Ammon's horn (tissue), 1 donor: ENCODE data around the gene PLEKHA1.

ENCODE experiments used
- DNase-seq: peaks from one replicate; pipeline ENCODE4 v3.0.0-alpha.2; 2016; ENCODE audit warnings: low spot score

PLEKHA1 gene

DNA sequence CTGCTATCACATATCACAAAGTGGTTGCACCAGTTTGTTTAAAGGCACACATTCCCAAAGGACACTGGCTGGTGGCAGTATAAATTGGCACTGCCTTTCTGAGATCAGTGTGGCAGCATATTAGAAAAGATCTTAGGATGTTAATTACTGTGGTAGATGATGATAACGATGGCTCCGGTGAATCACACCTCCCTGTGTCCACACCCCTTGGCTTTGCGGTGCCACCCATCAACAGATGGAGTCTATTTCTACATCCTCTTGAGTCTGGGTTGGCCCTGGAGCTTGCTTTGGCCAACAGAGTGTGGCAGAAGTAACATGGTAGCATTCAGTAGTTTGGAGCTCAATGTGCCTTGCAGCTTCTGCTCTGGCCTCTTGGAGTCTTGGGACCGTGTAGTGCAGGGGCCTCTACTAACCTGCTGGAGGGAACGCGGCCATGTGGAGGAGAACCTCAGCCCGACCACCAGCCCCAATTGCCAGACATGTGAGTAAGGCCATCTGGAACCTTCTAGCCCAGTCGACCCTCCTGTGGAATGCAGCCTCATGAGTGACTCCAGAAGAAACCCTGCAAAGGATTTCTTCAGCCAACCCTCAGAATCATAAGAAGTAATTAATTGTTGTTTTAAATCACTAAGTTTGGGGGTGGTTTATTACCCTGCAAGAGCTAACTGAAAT, 27.2 kb upstream of the PLEKHA1 start:
- no peak for DNase-seq

DNA sequence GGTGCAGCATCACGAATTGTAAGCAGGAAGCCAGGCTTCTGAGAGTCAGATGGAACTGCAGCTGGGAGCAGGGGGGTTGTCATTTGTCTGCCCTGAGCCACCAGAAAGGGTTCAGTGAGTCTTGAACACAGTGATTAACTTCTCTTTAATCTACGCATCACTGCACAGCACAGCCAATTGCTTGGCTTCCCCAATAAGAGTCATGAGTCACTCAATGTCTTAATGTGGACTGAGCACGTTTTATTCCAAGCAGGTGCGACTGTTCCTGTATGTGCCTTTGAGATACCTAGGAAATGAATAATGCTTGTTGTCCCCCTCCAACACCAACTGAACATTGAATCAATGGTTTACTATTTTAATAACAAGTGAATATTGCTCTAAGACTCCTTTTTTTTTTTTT, 26.0 kb upstream of the PLEKHA1 start:
- no peak for DNase-seq

- DNase-seq, result no peak
These were observed 25.6 kb upstream of the PLEKHA1 start for GRCh38 chr10:122348935-122349361.

DNA sequence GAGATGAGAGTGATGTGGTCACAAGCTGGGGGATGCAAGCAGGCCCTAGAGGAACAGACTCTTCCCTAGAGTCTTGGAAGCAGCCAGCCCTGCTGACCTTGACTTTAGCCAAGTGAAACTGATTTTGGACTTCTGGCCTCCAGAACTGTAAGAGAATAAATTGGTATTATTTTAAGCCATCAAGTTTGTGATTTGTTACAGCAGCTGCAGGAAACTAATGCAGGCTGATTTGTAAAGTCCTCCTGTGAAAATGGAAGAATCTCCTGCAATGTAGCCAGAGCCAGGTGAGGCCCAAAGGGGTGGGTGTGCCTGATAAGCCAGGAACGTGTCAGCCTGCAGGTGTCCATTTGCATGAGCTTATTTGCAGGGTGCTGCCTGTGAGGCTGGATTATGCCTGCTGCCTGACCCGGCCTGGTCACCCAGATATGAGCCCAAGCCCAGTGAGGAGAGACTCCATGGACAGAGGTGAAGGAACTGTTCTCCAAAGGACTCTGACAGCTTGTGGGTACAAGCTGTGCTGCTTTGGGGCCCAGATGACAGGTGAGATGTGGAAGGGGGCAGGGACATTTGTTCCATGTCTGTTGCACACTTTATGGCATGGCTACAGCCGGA, 24.6 kb upstream of the PLEKHA1 start:
- DNase-seq, result no peak

GRCh38 chr10:122350893-122351292, 23.6 kb upstream of the PLEKHA1 start:
- DNase-seq, result no peak

DNA sequence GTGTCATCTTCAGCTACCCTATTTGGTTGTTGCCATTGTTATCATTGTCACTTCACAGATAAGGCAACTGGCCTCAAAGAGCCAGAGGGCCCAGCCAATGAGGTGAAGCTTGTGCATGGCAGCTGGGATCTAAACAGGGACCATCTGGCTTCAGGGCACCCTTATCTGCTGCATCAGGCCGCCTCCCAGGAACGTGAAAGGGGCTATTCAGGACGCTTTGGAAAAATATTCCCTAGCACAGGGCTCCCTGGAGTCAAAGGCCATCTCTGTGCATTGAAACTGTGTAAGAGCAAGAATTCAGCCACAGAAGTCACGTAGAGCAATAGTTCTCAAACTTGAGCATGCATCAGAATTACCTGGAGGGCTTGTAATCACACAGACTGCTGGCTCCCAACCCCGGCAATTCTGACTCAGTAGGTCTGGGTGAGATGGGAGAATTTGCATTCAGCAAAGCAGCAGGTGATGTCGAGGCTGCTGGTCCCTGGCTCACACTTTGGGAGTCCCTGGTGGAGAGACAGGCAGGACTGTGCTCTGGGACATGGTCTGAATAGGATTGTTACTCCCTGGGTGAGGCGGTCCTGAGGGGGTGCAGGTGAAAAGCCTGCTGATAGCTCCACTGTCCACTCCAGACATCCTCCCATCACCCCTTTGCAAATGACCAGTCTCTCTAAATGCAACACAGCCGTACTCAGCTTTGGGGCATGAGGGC, 21.5 kb upstream of the PLEKHA1 start:
- no peak for DNase-seq

- DNase-seq, result no peak
These were observed 20.1 kb upstream of the PLEKHA1 start for GRCh38 chr10:122354383-122354782.

DNA sequence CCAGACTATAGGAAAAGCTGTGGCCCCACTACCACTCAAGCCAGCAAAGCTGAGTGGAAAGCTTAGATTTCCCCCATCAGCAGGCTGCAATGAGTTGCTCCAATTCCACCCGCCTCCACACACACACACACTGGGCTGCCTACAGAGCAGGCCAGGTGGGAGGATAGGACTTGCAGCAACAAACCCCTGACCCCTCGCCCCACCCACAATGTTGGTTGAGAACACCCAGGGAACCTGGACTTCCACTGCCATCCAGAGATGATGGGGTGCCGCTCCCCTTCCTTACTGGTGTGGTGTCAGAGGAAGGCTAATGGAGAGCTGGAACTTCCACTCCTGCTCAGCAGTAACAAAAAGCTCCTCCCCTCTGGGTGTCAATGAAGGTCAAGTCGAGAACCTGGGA, 16.8 kb upstream of the PLEKHA1 start:
- no peak for DNase-seq

DNA sequence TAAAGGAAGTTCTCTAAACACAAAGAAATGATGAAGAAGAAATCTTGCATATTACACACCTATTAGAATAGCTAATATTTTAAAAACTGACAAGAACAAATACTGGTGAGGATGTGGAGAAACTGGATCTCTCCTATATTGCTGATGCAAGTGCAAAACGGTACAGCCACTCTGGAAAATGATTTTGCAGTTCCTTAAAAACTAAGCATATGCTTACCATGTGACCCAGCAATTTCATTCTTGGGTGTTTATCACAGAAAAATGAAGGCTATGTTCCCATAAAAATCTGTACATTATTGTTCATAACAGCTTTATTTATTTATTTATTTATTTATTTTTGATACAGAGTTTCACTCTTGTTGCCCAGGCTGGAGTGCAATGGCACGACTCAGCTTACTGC, 14.9 kb upstream of the PLEKHA1 start:
- no peak for DNase-seq

GRCh38 chr10:122361046-122361445, 13.5 kb upstream of the PLEKHA1 start:
- DNase-seq, result no peak

GRCh38 chr10:122362031-122362592, 12.4 kb upstream of the PLEKHA1 start:
- no peak for DNase-seq

GRCh38 chr10:122362621-122363020, 11.9 kb upstream of the PLEKHA1 start:
- DNase-seq, result no peak

DNA sequence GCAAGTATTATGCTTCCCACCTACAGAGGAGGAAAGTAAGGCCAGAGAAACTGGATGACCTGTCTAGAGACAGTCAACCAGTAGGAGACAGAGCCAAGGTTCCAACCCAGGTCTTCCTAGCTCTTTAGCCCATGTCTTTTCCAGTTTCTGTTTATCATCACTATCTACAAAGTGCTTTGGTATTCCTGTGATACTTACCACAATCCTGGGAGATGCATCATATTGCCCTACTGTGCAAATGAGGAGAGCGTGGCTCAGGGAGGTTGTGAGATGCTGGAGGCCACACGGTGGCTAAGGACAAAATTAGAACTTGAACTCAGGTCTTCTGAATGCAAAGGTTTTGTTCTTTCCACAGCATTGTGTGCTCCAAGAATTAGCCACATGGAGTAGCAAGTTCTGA, 11.2 kb upstream of the PLEKHA1 start:
- no peak for DNase-seq

GRCh38 chr10:122363722-122364463, 10.6 kb upstream of the PLEKHA1 start:
- DNase-seq, result no peak

- DNase-seq, result peak; percentile 82
These were observed 5.8 kb upstream of the PLEKHA1 start for GRCh38 chr10:122368502-122369254.

- no peak for DNase-seq
These were observed 1.4 kb upstream of the PLEKHA1 start for GRCh38 chr10:122373108-122373507.

DNA sequence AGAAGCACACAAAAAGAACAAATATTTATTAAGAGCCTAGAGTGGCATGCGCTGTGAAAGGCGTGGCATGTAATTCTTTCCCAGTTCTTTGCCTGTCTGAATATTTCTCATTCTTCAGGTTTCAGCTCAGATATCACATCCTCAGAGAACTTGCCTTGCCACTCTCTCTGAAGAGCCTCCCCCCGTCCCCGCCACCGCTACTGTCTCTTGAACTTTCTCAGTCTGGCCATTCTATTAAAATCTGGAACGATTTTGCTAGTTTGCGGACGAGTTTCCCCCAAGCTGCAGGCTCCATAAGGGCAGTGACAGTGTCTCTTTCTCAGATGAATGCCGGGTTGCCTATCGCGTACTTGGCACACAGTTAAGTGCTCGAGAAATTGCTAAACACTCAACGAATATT, 787 bp upstream of the PLEKHA1 start:
- peak; percentile 52 for DNase-seq

- peak; percentile 35 for DNase-seq
These were observed 561 bp downstream of the PLEKHA1 start for GRCh38 chr10:122374859-122375678.

DNA sequence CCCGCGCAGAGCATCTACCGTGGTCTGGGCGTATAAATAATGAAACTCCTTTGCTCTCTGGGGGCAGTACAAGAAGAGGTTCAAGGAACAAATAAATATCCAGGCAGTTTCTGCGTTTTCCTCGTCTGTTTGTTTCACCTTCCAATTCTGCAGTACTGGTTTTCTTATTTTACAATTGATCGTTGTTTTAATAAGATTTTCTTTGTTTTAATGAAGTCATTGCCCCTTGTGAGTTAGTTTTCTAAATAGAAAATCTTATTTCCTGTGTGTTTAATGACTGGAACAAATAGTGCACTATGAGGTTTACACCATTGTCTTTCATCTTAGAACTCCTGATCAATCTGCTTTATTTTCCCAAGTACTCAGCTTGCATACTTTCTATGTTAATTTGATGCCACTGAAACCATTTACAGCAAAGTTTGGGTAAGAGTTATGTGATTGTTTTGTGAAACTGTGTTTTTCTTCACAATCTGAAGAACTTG, 1.2 kb downstream of the PLEKHA1 start:
- DNase-seq, result no peak

DNA sequence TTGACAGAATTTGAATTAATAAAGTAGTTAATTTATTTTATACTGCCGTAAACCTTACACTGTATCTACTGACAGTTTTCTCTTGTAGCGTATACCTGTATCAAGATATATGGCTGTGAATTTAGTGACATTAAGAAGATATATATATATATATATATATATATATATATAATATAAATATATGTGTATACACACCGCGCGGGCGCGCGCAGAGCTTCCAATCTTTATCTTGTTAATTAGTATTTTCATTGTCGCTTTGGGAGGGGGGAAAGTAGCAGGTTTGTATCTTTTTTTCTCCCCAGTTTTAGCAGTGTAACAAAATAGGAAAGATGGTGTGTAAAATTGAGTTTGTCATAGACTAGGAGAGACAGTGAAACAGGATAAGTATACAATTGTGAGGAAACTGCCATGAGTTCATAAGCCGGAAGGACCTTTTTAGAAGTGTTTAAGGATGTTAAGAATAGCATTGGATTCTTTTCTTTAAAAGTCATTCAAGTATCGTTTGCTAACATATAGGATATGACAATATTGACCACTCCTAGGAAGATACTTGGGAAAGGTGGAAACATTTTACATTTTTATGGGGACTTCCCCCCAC, 2.0 kb downstream of the PLEKHA1 start:
- DNase-seq, result no peak
